ENCODE results near the gene SLC38A5. TPM values are rescaled to one million over a fixed set of nuclear protein-coding genes. Genes with fewer than 3 reads are reported as not detected.
"Not testable (repeated sequence)": the region's sequence is repeated elsewhere in the genome, so short reads cannot be mapped to it uniquely, and the experiment has no call there.

Gene SLC38A5
- total RNA-seq, 1 donor = 4.5 TPM

GRCh38 chrX:48427027-48427716 lies 42.9 kb downstream of the SLC38A5 start:
- H3K4me1 ChIP-seq (ENCODE audit: insufficient read depth, low read length); H3K4me3 ChIP-seq (ENCODE audit: low read length); H3K9me3 ChIP-seq (ENCODE audit: low read depth, low read length); H3K27me3 ChIP-seq (ENCODE audit: insufficient read depth, low read length): not testable (repeated sequence)

DNA sequence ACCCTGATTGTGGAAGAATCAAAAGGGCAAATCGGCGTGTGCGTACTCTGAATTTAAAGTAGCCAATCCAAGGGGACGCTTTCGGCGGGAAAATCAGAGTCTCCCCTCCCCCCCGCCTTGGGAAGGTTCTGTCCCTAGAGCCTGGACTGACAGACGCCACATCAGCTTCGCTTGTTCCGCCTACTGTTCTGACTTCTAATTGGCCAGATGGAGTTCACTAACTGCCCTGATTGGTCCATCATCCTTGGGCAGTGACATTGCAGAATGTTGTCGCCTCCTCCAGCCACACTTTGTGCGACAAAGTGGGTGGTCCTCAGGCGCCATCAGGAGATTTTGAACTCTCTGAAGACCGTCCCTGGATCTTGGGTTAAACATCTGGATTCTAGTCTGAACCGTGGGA lies 58.2 kb downstream of the SLC38A5 start, which contains the start of gene SSX4B:
TSS of gene SSX4B (minus strand) at position 101 of the 400 bp plus-strand sequence. CDS start 588 bp downstream, outside the sequence.
- H3K4me1 ChIP-seq (ENCODE audit: insufficient read depth, low read length); H3K27me3 ChIP-seq (ENCODE audit: insufficient read depth, low read length); H3K9me3 ChIP-seq (ENCODE audit: low read depth, low read length); H3K4me3 ChIP-seq (ENCODE audit: low read length): not testable (repeated sequence)

Other genes starting within 250 kb of the SLC38A5 start
- not detected for gene SSX1, start 214.9 kb downstream of the SLC38A5 start, total RNA-seq
- not detected for gene SSX3, start 113.6 kb downstream of the SLC38A5 start, total RNA-seq
- gene SSX4, start 86.7 kb downstream of the SLC38A5 start, total RNA-seq = not detected
- gene SSX4B, start 58.3 kb downstream of the SLC38A5 start, total RNA-seq = not detected
- gene FTSJ1, start 5.9 kb upstream of the SLC38A5 start, total RNA-seq = 19.3 TPM
- gene PORCN, start 38.7 kb upstream of the SLC38A5 start, total RNA-seq = 13.6 TPM
- 27.6 TPM for gene EBP, start 51.5 kb upstream of the SLC38A5 start, total RNA-seq
- 10.7 TPM for gene TBC1D25, start 69.5 kb upstream of the SLC38A5 start, total RNA-seq
- 377 TPM for gene RBM3, start 104.2 kb upstream of the SLC38A5 start, total RNA-seq
- 38.2 TPM for gene WDR13, start 127.2 kb upstream of the SLC38A5 start, total RNA-seq
- gene WAS, start 213.5 kb upstream of the SLC38A5 start, total RNA-seq = 64.3 TPM
- gene SUV39H1, start 226.5 kb upstream of the SLC38A5 start, total RNA-seq = 7.0 TPM